ENCODE data around the gene SYT1.

GRCh38 chr12:79296133-79296532 lies 431.6 kb downstream of the SYT1 start:
- TF ChIP-seq CTCF (IDR thresholded peaks at IDR 0.05) (no peak), ZFX (IDR thresholded peaks at IDR 0.05; ENCODE audit: borderline replicate concordance) (no peak)

All from 22Rv1 (cell line).